Posterior vena cava (tissue), 2 donors: ENCODE data around the gene ZNRF2. TPM values are rescaled to one million over a fixed set of nuclear protein-coding genes. Genes with fewer than 3 reads are reported as not detected.

Source experiments
- microRNA-seq, 2 donors: library from miRNA; unstranded; fragments of <30 nt; microRNA quantifications; one replicate each; pipeline ENCODE4 v1.2.0, GENCODE V29; 2020 to 2021; ENCODE audit warnings: borderline microRNAs expressed in 2 of 2
- total RNA-seq, 2 donors: library from RNA; stranded (reverse); fragmentation: NEBNext Ultra II Directional; extraction: Animal tissue kit (Norgen Biotek cat#: 25700); gene quantifications; one replicate each; pipeline ENCODE4 v1.2.1, GENCODE V29; 2021
- donor health status: DM: yes; HTN: yes; CAD: no.
- donor health status: DM: yes; HTN: yes; CAD: no.

Gene ZNRF2
- total RNA-seq, 2 donors from 2014 or later, result 12.5 to 13.5 TPM

Small RNAs within 50 kb of the gene (microRNA-seq; reads per million reads assigned to microRNA genes)
- gene MIR550A1 (0 reads per million in 2 donors), gene MIR550B1 (0 reads per million in 2 donors)

Other genes with a start within 250 kb of the ZNRF2 start
- gene MTURN, start 149.6 kb upstream of the ZNRF2 start, total RNA-seq, result 10 to 100 TPM; 61.7 to 76.1 TPM
- 10 to 100 TPM; 16.6 to 18.0 TPM for gene NOD1, start 194.2 kb downstream of the ZNRF2 start, total RNA-seq
- 10 to 100 TPM; 19.9 to 22.5 TPM for gene GGCT, start 220.2 kb downstream of the ZNRF2 start, total RNA-seq